ENCODE measurements around the gene NFU1. TPM values are rescaled to one million over a fixed set of nuclear protein-coding genes. Genes with fewer than 3 reads are reported as not detected.

NFU1 gene
- 10 to 100 TPM; 24.8 to 26.6 TPM for total RNA-seq

DNA sequence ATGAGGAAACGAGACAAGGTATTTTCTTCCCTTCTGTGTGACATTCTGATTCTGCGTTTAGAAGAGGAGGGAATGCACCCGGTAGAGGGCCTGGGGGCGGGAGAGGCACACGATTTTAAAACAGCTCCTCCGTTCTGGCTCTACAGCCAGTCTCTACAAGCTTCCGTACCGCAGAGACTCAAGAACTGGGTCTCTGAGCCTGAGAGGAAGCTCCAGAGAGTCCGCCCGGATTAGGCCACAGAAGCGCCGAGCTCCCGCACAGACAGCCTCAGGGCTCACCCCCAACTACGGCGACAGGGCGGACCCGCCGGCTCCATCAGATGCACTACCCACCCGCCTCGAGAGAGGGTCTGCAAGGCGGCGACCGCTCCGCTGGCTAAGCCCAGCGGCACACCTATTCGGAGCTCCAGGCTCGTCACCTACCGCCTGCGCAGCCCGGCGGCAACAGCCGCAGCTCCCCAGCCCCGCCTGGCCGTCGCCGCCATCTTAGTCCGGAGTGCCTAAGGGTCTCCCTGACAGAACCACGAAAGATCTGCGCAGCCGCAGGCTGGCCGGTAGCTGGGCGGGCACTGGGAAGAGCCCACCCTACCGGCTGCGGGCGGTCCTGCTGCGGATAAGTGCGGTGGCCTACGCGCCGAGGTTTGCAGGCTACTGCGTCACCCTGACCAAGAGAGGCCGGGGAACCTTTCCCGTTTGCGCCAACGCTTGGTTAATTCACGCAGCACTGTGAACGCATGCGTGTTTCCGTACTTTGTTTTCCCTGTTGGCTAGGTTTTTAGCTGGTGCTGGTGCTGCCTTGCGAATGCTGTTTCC, at the start of gene NFU1:
Gene NFU1 (minus strand): TSS at position 498 of the 813 bp plus-strand sequence. CDS start 13 bp downstream, at position 485.

DNA sequence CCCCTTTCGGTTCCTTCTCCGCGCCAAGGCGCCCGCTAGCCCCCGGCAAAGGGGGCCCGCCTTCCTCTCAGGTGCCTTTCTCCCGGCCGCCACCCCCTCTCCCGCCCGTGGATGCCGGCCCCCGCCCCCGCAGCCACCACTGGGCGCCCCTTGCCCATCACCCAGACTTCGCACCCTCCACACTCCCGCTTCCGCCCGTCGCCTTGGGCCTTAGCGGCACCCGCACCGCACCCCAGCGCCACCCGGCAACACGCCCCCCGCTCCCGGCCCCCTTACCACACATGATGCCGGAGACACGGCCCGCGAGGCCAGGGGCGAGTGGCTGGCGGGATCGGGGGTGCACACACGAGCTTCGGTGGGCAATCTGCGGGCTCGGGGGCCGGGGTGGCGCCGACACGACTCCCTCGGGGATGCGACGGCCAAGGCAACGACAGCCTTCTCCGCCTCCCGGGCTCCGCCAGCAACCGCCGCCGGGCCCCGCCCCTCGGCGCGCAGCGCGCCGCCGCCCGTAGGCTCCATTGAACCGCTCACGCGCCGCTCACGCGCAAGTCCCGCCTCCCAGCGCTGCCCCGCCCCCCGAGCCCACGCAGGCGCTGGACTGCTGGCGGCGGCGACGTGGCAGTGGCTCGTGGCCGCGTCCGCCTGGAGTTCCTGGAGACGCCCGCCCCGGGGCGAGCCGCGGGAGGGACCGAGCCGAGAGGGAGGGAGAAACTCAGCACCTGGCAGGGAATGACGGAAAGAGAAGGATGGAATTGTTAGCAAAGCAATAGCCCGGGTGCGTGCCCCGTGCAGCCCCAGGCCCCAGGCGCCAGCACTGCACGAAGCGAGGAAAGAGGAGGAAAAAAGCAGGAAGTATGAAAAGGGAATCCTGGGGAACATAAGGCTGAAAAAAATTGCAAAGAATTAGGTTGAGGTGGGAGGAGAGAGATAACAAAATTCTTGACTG, 50.2 kb downstream of the NFU1 start, which contains the start of gene GFPT1:
Gene GFPT1 (minus strand): TSS at position 439 of the 946 bp plus-strand sequence. CDS start 156 bp downstream, at position 283.

Other genes with a start within 250 kb of the NFU1 start
- gene GFPT1, start 50.2 kb downstream of the NFU1 start, total RNA-seq: 10 to 100 TPM; 16.4 to 16.8 TPM
- gene AAK1, start 206.3 kb upstream of the NFU1 start, total RNA-seq: 100 to 1,000 TPM; 112 to 119 TPM